GM21619 (cell line): ENCODE measurements around the gene CFAP77.

Experiments used
- ATAC-seq: cut with Tn5 transposase; IDR thresholded peaks from one replicate; pipeline ENCODE4 v1.9.1; 2021; ENCODE audit not compliant: unreplicated experiment

Gene CFAP77

GRCh38 chr9:132590318-132591182 is 180.5 kb downstream of the CFAP77 start:
- no peak for ATAC-seq

DNA sequence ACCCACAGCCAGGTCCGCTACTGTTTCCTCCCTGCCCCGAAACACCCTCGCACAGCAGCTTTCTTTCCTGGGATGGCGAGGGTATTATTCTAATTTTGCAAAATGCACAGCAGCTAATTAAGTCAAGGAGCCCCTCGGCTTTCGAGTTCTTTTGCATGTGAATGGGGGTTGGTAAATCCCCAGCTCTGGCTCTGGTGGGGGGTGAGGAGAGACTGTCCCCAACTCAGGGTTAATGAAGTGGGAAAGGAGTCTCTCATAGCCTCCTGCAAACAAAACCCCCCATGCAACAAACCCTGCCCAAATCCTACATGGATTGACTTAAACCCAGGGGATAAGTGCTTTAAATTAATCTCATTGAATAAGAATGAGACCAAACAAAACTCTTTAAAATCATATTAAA is 181.2 kb downstream of the CFAP77 start:
- no peak for ATAC-seq

GRCh38 chr9:132591751-132592314 is 181.8 kb downstream of the CFAP77 start:
- ATAC-seq: no peak

DNA sequence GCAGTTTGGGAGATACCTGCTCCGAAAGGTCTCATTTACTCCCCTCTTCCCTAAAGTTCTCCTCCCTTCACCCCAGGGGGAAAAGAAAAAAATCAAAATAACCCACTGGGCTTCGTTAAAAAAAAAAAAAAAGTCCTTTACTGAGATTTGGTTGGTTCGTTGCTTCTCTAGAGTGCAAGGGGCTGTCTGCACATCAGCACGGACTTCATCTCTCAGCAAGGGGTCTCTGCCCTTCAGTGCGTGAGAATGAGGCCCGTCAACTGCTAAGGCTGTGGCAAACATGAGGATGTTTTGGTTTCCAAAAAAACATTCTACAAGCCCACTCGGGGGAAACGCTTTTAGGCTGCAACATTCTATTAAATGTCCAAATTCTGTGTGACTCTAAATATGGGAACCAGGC is 182.4 kb downstream of the CFAP77 start:
- ATAC-seq: no peak

- ATAC-seq: no peak
Measured at GRCh38 chr9:132594412-132594811, 184.4 kb downstream of the CFAP77 start.

DNA sequence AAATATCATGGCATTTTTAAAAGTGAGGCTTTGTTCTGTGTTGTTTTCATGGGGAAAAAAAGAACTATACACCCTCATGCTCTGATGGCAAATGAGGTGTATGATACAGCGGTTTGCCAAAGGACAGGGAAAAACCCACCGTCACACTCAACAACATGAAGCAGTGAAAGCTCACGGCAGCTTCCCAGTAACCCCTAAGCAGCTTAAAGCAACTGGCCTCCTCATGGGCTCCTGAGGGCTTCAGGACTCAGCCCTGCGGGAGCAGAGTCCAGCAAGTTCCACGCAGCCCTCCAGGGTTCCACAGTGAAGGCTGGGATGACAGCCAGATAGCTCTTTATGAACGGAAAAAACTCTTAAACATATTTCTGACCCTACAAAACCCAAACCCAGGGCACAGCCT is 185.3 kb downstream of the CFAP77 start:
- no peak for ATAC-seq

DNA sequence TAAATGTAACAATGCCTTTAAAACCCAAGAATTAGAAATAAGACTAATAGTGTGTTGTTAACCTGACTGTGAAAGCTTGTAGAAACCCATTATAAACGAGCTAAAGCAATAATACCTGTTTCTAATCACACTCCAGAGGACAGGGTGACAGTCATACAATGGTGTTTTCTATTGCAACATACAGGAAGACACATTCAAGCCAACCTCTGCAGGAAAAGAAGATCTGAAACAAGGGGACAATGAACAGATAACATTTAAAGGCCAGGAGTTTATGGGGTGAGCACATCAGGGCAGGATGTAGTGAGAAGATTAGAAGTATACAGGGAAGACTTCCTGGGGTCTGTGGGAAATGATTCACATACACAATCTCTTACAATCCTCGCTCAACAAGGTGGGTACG is 186.2 kb downstream of the CFAP77 start:
- ATAC-seq: no peak

DNA sequence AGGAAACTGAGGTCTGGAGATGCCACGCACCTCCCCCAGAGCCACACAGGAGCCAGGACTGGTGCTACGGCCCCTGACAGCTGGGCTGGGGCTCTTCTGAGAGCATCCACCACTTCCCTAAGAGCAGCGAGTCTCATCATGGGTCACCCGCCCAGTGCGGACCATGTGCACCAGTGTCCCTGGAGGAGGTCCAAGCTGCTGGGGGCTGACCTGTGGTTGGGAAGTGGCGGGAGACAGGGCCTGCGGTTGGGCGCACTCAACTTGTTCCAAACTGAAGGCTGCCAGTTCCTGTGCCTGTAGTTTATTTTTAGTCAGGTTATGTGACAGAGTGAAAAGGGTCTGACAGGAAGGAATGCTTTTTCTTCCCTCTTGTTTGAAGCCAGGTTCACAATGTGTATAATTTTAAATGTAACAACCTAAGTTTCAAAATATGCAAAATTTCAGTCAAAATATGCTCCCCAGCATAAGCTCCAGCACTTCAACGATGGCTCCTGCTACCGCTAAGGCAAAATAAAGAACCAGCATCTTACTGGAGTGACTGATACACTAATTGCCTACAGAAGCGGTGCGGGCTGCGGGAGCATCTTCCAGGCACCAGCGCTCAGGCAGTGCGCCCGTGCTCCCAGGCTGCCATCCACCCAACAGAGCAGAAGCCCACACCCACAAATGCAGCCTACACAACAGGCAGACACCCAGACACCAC is 187.2 kb downstream of the CFAP77 start:
- no peak for ATAC-seq

- no peak for ATAC-seq
Measured at GRCh38 chr9:132600326-132600984, 190.4 kb downstream of the CFAP77 start.

GRCh38 chr9:132602207-132602606 is 192.2 kb downstream of the CFAP77 start:
- ATAC-seq: no peak

- no peak for ATAC-seq
Measured at GRCh38 chr9:132605387-132605786, 195.4 kb downstream of the CFAP77 start.

DNA sequence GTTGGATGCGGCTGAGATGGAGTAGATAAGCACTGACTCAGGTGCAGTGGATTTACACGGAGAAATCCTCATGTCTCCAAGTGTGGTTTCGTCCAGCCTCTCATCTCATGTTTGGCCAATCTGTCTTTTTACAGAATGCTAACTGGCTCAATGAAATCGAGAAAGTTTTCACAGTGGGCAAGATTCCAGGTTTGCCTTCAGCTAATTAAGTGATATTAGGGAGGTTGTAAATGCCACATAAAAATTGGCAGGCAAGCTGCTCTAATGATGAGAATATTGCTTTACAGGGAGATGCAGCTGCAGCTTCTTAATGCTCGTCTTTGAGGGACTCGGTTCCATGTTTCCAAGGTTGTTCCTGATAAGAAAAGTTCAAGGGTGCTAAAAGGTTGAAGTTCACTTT is 196.1 kb downstream of the CFAP77 start:
- no peak for ATAC-seq

GRCh38 chr9:132609184-132609583 is 199.2 kb downstream of the CFAP77 start:
- ATAC-seq: no peak

GRCh38 chr9:132609829-132610228 is 199.8 kb downstream of the CFAP77 start:
- no peak for ATAC-seq

- no peak for ATAC-seq
Measured at GRCh38 chr9:132610661-132611060, 200.7 kb downstream of the CFAP77 start.

DNA sequence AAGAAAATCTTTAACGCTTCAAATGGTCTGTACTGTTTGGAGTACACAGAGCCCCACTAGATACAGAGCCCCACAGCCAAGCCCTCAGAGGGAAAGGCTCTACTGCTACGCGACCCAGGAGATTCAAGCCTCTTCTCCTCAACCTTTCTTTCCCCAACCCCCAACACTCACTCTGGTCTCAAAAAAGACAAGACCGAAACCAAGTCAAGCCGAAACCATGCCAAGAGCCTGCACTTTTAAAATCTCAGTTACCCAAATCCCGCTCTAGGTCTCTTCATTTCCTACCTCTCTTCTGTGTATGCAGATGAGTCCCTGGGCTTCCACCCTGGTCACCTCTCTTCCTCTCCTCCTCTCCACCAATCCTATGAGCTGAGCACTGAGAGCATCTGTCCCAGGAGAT is 204.3 kb downstream of the CFAP77 start:
- no peak for ATAC-seq

- no peak for ATAC-seq
Measured at GRCh38 chr9:132615774-132616173, 205.8 kb downstream of the CFAP77 start.

GRCh38 chr9:132616725-132617124 is 206.7 kb downstream of the CFAP77 start:
- ATAC-seq: no peak

DNA sequence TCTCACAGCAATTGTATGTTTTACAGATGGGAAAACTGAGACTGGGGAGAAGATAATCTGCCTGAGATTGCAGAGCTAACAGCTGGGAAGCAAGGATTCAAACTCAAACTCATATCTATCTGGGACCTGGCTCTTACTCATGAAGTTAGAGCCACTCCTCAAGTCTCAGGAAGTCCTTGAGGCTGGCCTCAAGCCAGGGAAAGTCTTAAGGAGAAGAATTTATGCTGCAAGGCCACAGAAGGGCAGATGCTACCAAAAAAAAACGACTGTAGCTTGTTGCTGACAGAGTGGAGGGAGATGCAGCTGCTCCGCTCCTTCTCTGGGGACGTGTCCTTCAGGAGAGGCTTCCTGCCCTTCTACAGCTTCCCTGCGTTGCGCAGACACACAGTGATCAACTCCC is 212.1 kb downstream of the CFAP77 start:
- no peak for ATAC-seq
